Fibroblast of skin of left quadriceps (primary cell): ENCODE measurements around the gene GFRA1.
"Not testable (repeated sequence)": the region's sequence is repeated elsewhere in the genome, so short reads cannot be mapped to it uniquely, and the experiment has no call there.

Experiments
- DNase-seq, 2 experiments: peaks; one replicate each; pipeline ENCODE4 v3.0.0-alpha.2; 2013; ENCODE audit warnings: low read depth in 2 of 2

GFRA1 gene

DNA sequence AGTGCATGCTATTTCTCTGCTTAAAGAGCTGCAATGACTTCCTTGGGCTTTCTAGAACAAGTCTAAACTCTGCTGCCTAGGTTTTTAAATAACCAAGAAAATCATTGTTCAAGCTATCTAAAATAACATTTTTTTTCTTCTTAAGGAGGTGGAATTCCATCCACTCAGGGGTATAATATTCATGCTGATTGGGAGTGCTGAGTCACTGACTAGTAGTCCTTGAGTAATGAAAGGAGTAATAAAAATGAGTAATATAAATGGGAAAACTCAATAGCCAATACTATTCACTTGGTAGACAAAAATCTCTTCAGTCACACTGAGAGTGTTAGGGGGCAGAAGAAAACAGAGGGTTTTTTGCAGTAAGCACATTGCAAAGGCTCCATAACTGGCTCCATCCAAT lies 72.0 kb downstream of the GFRA1 start:
- DNase-seq = peak; percentile 25 to 27

DNA sequence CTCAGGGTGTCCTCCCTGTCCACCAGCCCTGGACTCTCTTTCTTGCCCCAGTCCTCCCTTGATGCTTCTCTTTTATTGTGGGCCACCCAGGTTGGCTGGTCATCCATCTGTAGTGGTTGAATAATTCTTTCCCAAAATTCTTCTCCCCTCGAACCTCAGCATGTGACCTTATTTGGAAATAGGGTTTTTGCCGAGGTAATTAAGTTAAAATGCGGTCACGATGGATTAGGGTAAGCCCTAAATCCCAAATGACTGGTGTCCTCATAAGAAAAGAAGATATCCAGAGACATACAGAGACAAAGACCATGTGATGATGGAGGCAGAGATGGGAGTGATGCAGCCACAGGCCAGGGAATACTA lies 74.3 kb downstream of the GFRA1 start:
- DNase-seq = no peak

DNA sequence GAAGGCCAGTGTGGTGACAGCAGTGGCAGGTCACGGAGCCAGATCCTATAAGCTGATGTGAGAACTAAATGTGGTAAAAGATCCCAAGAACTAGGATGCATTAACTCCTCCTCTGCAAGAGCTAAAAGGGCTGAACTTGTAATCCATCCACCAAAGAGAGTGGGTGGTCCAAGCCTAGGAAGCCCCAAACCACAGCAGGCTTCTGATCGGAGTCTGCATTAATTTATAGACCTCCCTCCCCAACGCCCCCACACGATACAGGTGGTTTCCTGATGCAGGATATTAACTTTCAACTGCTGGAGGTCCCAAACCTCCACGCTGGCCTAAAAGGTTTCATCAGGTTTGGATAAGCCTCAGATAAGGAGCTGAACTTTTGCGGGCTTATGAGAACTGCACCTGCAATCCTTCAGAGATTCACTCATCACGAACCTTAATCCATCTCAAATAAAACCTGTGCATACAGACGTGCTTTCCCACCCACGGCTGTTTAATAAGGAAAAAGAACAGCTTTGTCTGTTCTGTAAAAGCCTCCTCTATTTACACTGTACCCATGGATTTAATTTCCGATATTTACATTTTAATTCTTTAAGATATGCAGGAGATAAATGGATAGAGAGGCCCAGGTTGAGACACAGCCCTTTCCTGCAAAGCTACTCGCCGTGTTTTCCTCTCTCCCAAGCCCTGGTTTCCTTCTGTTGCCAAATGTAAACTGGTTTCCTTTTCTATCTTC lies 74.9 kb downstream of the GFRA1 start:
- no peak for DNase-seq

DNA sequence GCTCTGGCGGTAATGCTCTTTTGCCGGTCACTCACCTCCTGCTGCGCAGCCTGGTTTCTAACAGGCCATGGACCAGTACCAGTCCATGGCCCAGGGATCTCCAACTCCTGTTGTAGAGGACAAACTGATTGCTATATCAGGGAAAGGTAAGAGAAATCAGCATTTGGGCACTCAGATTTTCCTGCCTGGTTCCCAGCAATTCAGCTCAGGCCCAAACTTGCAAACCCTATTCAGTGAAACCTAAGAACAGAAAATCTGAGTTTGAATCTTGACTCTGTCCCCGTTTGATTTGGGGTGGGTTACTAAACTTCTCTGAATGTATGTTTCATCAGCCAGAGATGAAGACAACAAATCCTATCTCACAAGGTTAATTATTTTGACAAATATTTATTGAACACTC lies 77.4 kb downstream of the GFRA1 start:
- no peak for DNase-seq

DNA sequence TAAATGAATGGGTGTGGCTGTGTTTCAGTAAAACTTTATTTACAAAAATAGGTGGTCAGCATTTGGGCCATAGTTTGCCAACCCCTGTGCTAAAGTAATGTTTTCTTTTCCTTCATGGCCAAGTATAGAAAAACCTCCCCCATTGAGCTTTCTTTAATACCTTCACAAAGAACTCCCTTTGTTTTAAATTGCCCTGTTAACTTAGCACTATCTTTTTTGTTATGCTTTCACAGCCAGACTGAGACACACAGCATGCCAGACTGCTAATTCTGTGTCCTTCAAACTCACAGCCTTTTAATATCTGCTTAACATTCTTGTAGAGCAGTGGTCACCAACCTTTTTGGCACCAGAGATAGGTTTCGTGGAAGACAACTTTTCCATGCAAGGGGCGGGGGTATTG lies 78.0 kb downstream of the GFRA1 start:
- DNase-seq = no peak

DNA sequence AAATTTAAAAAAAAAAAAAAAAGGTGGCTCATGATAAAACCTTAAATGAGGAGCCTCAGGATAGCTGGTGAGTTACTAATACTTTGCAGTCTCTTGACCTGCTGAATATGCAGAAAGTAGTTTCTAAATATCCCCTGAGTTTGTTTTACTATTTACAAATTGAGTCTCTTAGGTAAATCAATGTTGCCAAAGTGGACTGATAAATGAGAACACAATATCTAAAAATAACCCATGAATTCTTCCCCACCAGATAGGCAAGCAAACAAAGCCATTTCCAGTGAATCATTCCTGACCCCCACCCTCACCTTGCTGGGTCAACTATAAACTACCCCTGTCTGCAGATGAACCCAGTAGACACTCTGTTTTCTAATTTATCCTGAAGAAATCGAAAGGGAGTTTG lies 78.9 kb downstream of the GFRA1 start:
- no peak for DNase-seq

DNA sequence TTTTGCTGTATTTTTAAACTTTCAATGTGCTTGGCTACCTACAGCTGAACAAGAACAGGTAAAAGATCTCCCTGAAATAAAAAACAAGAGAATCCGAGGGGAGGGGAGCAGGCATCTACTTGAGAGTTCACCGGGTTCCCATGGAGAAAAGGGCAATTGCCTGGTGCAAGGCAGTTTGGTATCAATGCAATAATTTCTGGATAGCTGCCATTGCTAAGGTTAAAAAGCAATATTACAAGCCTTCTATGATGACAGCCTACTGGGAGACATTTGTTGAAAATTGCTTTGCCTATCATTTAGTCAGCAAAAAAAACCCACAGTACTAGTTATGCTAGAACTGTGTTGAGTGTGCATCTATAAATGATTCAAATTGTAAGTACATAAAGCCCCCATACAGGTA lies 82.1 kb downstream of the GFRA1 start:
- DNase-seq = no peak

DNA sequence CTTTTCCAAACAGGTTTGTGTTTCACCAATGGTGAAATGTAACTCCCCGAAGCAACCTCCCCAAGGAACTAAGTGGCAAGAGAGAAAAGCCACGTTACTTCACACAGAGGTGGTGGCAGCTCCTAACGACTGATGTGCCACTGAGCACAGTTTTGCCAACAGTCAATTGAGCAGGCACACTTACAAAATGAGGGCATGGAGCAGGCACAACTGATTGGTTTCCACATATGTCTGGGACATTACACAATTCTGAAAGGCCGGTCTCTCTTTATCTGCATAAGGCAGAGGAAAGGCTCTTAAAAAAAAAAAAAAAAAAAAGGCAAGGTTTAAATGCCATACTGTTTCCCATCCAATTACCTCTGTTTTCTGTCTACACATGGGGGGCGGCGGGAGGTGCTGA lies 86.7 kb downstream of the GFRA1 start:
- DNase-seq = no peak

DNA sequence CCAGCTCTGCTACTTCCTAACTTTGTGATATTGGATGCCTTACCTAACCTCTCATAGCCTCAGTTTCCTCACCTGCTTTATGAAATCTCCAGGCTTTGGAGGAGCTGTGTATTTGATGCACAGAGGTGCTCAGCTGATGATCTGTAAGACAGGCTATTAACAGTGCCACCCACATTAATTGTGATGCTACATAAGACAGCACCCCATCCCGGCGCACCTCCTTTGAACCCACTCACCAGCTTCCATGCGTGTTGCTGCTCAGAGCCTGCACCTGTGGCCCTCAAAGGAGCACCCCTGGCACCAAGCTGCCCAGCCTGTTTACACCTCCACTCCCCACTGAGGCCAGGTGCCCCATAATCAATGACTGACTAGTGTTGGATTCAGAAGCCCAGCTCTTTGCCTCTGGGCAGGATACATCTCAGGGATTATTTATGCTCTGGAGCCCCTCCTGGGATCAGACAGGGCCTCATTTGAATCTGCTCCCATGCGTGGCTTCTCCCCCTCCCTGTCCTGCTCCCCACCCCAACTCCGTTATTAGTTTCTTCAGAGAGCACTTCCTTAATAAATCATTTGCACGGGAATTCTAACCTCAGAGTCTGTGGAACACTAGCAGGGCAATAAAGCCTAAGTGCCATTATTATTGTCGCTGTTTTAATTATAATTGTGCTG lies 87.7 kb downstream of the GFRA1 start:
- DNase-seq = no peak

DNA sequence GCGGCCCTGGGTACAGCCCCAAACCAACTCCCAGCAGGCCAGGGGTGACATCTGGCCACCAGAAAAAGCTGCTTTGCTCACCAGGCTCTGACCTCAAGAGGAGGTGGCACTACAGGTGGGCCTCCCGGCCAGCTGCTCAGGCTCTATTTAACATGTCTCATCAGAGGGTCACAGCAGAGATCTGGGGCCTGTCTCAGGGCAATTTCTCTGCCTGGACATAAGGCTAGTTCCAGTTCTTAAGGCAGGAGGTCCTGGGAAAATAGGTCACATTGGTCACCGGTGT lies 88.6 kb downstream of the GFRA1 start:
- DNase-seq = no peak

DNA sequence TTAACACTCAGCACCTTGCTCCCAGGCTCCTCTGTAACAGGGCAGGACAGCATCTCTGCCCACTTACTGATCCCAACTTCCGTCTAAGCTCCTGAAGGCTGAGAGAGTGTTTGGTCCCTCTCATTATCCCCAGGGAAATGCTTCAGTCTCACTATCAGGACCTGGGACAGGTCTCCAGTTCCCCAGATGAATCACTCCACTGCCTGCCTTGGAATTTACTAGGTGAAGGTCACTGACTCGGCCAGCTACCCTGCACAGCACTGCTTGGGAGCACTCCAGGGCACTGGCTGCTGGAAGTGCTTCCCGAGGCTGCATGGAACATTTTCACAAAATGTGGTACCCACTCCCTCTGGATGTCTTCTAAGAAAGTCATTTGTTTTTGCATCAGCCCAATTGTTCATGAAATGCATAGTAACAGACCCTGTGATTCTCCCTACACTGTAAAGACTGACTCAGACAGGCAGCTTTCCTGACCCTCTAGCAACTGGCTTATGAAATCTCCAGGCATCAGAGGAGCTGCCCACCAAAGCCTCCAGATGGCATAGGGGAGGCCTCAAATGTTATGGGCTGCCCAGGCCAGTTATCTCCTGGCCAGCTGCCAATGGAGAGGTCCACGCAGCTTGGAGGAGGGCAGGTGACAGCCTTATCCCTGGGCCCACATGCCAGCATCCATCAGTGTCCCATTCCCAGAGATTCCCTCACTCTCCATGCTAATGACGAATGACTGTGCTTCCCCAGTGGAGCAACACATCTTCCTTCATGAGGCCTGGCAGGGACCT lies 89.1 kb downstream of the GFRA1 start:
- peak in 1 of 2 experiments; percentile 6 for DNase-seq

DNA sequence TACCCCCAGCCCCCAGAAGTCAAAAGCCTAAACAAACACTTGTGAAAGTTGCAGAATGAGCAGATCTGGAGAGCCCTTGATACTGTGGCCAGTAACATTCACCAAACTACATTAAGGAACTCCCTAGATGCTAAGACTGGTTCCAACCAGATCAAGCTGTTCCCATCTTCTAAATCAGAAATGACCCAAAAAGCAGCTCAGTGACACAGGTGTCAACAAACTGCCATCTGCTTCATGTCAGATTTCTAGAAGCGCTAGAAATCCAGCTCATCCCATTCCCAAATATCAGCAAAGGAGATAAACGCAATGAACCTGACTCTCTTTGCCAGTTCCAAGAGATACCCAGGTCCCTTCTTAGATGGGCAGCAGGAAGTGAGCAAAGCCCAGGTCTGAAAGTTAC lies 90.6 kb downstream of the GFRA1 start:
- no peak for DNase-seq

DNA sequence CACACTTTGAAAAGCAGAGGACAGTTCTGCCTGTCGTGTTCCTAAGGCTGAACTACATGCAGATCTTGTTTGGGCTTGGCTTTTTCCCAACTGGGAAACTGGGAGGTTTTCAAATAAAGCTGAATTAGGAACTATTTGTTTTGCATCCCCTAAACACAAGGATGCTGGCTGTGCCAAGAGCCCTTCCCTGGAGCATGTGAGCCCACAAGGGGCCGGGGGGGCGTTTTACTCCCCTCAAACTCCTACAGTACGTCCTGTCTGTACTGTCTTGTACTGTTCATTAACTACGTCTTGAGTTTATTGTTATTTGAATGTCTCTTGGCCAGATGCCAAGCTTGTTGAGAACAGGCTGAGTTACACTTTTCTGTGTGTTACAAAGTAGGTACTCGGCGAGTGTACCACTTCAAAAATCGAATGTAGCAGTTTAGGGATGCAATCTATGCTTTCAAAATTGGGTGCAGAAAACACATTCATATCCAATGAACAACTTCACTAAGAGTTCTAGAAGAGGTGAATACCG lies 94.9 kb downstream of the GFRA1 start:
- DNase-seq = no peak

DNA sequence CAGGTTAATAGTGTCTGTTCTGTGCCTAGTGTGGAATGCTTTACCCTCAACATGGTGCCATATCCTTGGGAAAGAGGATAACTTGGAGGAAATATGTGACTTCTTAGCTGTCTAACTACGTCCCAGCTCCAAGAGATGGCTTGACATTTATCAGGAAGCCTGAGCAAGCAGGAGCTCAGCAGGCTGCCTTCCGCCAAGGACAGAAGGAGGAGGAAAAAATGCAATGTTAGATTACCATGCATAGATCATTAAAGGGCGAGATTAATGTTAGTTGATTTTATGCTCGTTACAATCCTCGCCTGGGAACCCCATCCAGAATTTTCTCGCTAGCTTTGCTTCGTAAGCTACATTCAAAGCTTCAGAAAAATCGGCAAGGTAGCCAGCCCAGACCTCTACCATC lies 97.8 kb downstream of the GFRA1 start:
- no peak for DNase-seq

DNA sequence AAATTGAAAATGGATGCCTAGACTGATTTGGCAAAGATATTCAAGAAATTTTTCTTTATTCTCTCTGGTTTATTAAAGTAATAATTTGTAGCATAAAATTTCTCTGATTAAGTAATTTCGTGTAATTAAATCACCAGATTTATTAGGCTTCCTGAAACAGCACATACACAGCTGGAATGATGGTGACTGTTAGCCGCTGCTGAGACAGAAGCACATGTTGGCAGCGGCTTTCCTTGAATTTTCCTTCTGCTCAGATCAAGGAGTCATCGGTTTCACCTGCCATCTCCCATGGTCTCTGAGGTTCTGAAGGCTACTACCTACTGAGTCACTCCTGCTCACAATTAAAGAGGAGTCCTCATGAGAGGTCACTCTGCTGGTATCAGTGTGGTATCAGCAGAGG lies 101.5 kb downstream of the GFRA1 start:
- no peak for DNase-seq

DNA sequence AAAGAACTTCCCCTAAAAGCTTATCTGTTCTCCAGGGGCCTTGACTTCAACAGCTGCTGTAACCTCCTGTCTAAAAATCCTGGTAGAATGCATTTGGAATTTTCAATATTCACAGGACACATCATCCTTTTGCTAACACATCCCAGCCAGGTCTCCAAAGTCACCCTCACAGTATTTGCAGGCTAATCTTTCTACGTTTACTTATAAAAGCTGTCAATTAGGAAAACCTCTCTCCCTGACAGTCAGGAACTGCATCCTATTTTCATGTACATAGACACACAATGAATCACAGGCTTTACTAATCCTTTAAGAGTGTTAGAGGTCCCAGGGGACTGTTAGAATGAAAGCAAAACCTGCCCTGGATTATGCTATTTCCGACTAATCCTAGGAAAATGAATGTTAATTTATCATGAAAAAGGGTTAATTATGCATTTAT lies 102.2 kb downstream of the GFRA1 start:
- DNase-seq = peak; percentile 63 to 72

DNA sequence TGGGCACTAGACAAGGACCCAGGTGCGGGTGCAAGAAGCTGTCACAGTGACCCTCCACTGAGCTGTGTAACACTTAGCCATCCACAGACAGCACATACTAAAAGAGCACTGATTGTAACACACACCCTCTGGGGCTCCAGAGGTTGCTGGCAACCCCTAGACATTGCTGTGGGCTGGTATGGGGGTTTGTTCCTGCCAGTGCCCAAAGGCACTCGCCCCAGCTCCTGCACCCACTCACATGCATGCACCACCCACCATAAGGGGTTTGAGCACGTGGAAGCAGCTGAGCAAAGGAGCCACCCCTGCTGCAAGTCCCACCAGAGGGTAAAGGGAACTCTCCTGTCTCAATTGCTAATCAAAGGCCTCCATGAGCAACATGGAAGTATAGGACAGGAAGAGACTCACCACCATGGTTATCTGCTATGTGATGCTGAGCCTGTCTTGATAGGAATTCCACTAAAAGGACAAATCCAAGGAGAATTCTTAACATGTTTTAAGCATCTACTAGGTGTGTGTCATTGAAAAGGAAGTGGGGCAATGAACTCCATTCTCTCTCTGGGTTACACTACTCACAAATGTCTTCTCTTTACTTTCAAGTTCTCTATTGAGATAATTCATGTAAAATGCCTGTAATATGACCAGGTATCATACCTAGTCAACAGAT lies 103.1 kb downstream of the GFRA1 start:
- DNase-seq = no peak

DNA sequence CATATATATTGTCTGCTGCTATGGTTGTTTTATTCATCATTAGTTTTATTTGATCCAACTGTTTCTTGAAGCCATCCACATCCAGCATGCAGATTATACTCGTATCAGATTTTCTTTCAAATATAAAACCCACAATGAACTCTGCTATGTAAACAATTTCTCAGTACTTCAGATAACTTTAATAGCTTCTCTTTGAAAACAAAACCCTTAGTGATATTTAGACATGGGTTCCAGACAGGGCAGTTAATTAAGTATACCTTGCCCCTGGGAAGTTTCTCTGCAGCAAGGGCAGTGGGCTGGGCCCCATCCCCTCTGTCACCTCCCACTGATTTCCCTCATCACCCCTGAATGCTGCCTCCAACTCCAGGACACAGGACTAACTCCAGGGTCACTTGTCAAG lies 104.3 kb downstream of the GFRA1 start:
- no peak for DNase-seq

DNA sequence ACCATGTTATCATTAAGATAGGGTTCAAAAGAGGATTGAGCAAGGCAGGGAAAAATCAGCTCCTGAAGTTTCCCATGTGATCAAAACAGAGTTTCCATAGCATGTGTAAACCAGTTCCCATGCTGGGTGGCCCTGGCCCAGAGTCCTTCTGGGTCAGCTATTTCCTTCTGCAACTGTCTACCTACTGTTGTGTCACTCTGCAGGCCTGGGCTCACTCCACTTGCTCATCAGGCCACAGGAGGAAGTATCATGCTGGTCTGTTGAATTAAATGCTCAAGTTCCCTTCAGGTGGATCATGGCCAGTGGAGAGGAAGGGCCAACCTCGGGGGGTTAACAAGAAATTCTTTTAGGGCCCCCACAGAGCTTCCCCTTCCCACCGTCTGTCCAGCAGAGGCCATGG lies 104.7 kb downstream of the GFRA1 start:
- no peak for DNase-seq

DNA sequence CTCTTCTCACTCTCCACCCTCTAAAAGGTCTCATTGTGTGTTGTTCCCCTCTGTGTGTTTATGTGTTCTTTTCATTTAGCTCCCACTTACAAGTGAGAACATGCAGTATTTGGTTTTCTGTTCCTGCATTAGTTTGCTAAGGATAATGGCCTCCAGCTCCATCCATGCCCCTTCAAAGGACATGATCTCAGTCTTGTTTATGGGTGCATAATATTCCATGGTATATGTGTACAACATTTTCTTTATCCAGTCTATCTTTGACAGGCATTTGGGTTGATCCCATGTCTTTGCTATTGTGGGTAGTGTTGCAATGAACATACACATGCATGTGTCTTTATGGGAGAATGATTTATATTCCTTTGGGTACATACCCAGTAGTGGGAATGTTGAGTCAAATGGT lies 107.1 kb downstream of the GFRA1 start:
- not testable (repeated sequence) for DNase-seq

DNA sequence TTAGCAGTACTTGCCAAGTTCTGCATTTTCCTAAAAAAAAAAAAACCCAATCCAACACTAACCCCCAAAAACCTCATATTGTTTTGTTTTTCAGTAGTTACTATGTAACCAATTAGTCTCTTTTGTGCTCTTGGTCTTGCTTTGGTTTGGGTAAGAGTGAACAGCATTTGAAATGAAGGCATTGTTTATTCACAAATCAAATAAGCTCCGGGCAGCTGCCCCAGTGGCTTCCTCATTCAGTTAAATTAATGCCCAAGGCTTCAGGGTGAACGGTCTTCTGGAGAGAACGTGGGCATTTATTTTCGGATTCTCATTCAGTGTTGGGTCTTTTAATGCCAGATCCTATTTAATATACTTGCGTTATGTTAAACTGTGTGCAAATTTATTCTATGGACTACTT lies 108.7 kb downstream of the GFRA1 start:
- DNase-seq = no peak

DNA sequence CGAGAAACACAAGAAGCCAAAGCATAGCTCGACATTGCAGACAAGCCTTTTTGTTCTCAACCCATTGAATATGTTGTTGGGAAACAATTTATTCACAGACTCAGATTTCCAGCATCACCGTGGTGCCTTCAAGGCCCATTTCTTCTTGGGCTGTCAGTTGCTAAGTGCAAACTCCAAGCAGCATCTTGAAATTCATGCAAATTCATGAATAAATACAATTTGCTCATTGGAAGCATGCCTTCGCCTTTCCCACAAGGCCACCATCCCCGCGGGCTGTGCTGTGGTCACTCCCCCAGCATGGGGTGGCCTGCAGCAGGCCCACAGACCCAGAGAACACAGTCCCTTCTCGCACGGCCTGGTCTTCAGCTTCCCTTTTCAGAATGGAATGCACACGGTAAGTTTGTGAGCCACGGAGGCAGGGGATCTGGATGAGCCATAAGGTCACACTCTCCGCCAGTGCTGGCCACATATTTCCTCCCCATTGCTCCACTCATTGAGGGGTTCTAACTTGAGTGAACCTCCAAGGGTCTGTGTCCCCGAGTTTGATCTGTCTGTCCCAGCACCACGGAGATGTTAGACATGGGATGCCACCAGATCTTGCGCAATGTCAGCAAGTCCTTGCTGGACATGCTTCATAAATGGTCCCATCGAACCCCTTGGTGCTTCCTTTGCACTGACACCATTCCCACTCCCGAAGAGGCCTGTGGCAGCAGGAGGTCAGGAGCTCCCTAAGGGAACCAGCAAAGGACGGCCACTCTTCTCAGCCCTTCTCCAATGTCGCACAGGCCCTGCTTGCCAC lies 109.5 kb downstream of the GFRA1 start:
- no peak for DNase-seq
